ENCODE results near the gene UGT1A6. TPM values are rescaled to one million over a fixed set of nuclear protein-coding genes. Genes with fewer than 3 reads are reported as not detected.
"Not testable (repeated sequence)": the region's sequence is repeated elsewhere in the genome, so short reads cannot be mapped to it uniquely, and the experiment has no call there.

Gene UGT1A6
- total RNA-seq, 1 experiment from 2014 or later: 0.79 TPM

GRCh38 chr2:233740870-233741269, 48.2 kb downstream of the UGT1A6 start:
- no peak overlapping the region for H3K27ac Mint-ChIP-seq (ENCODE audit: low read depth, unreplicated experiment)
- no peak overlapping the region for H3K4me3 Mint-ChIP-seq (ENCODE audit: unreplicated experiment)
- TF ChIP-seq CTCF (IDR thresholded peaks at IDR 0.05; ENCODE audit: unreplicated experiment): no peak
- no peaks in the 10 kb centered on the region for H3K4me1 Mint-ChIP-seq (ENCODE audit: insufficient read depth, unreplicated experiment)
- H3K27me3 Mint-ChIP-seq (ENCODE audit: insufficient read depth, unreplicated experiment): no peaks in the 10 kb centered on the region
- DNase-seq (ENCODE audit: unreplicated experiment): no peak
- BruUV-seq (replicated peaks): no TSS peak
- POLR2A ChIA-PET: no interaction called here
- CTCF ChIA-PET: no interaction called here
- H3K9me3 Mint-ChIP-seq (ENCODE audit: unreplicated experiment): no peaks in the 10 kb centered on the region
- no peaks in the 10 kb centered on the region for H3K36me3 Mint-ChIP-seq (ENCODE audit: insufficient read depth, unreplicated experiment)
- intact Hi-C loops (cut with micrococcal nuclease): no loop called here

- H3K27ac Mint-ChIP-seq (ENCODE audit: low read depth, unreplicated experiment): no peak overlapping the region
- no TSS peak for BruUV-seq (replicated peaks)
- intact Hi-C loops (cut with micrococcal nuclease): no loop called here
- H3K4me3 Mint-ChIP-seq (ENCODE audit: unreplicated experiment): no peak overlapping the region
- H3K9me3 Mint-ChIP-seq (ENCODE audit: unreplicated experiment): no peaks in the 10 kb centered on the region
- no peak for TF ChIP-seq CTCF (IDR thresholded peaks at IDR 0.05; ENCODE audit: unreplicated experiment)
- no peak for DNase-seq (ENCODE audit: unreplicated experiment)
- no peaks in the 10 kb centered on the region for H3K27me3 Mint-ChIP-seq (ENCODE audit: insufficient read depth, unreplicated experiment)
- POLR2A ChIA-PET: no interaction called here
- no peaks in the 10 kb centered on the region for H3K4me1 Mint-ChIP-seq (ENCODE audit: insufficient read depth, unreplicated experiment)
- no peaks in the 10 kb centered on the region for H3K36me3 Mint-ChIP-seq (ENCODE audit: insufficient read depth, unreplicated experiment)
- CTCF ChIA-PET: no interaction called here
Measured at GRCh38 chr2:233743464-233744259, 51.0 kb downstream of the UGT1A6 start.

- Mint-ChIP-seq H3K27me3 (ENCODE audit: insufficient read depth, unreplicated experiment) (no peaks in the 10 kb centered on the region), H3K27ac (ENCODE audit: low read depth, unreplicated experiment) (no peak overlapping the region), H3K4me1 (ENCODE audit: insufficient read depth, unreplicated experiment) (no peaks in the 10 kb centered on the region), H3K36me3 (ENCODE audit: insufficient read depth, unreplicated experiment) (no peaks in the 10 kb centered on the region), H3K9me3 (ENCODE audit: unreplicated experiment) (peaks cover 7% of the 10 kb centered on the region), H3K4me3 (ENCODE audit: unreplicated experiment) (no peak overlapping the region)
- no TSS peak for BruUV-seq (replicated peaks)
- TF ChIP-seq CTCF (IDR thresholded peaks at IDR 0.05; ENCODE audit: unreplicated experiment): no peak
- intact Hi-C loops (cut with micrococcal nuclease): no loop called here
- CTCF ChIA-PET: no interaction called here
- POLR2A ChIA-PET: no interaction called here
- no peak for DNase-seq (ENCODE audit: unreplicated experiment)
Measured at GRCh38 chr2:233745073-233745755, 52.5 kb downstream of the UGT1A6 start.

GRCh38 chr2:233745838-233746237, 53.1 kb downstream of the UGT1A6 start:
- CTCF ChIA-PET; H3K9me3 Mint-ChIP-seq (ENCODE audit: unreplicated experiment); H3K27me3 Mint-ChIP-seq (ENCODE audit: insufficient read depth, unreplicated experiment); H3K36me3 Mint-ChIP-seq (ENCODE audit: insufficient read depth, unreplicated experiment); BruUV-seq (replicated peaks); intact Hi-C loops (cut with micrococcal nuclease); H3K27ac Mint-ChIP-seq (ENCODE audit: low read depth, unreplicated experiment); H3K4me3 Mint-ChIP-seq (ENCODE audit: unreplicated experiment); H3K4me1 Mint-ChIP-seq (ENCODE audit: insufficient read depth, unreplicated experiment); POLR2A ChIA-PET; DNase-seq (ENCODE audit: unreplicated experiment): not testable (repeated sequence)
